HPDE6-E6E7 (cell line): ENCODE results near the gene S100A13.
A peak's percentile ranks its signal among the peaks of the same experiment; 100 is the strongest.
"Not testable (repeated sequence)": the region's sequence is repeated elsewhere in the genome, so short reads cannot be mapped to it uniquely, and the experiment has no call there.

Experiments
- DNase-seq: peaks from one replicate; pipeline ENCODE4 v3.0.0; 2011; ENCODE audit warnings: missing footprints; ENCODE audit errors: extremely low spot score

S100A13 gene

GRCh38 chr1:153648000-153648643 is 20.8 kb upstream of the S100A13 start:
- DNase-seq, result no peak

- no peak for DNase-seq
Measured at GRCh38 chr1:153647346-153647714, 20.0 kb upstream of the S100A13 start.

GRCh38 chr1:153646672-153647345 is 19.5 kb upstream of the S100A13 start:
- no peak for DNase-seq

- DNase-seq, result no peak
Measured at GRCh38 chr1:153643816-153644215, 16.5 kb upstream of the S100A13 start.

GRCh38 chr1:153643100-153643499 is 15.8 kb upstream of the S100A13 start:
- no peak for DNase-seq

- no peak for DNase-seq
Measured at GRCh38 chr1:153642161-153642560, 14.9 kb upstream of the S100A13 start.

GRCh38 chr1:153640861-153641260 is 13.6 kb upstream of the S100A13 start:
- DNase-seq, result no peak

- not testable (repeated sequence) for DNase-seq
Measured at GRCh38 chr1:153640213-153640612, 12.9 kb upstream of the S100A13 start.

- no peak for DNase-seq
Measured at GRCh38 chr1:153639280-153639679, 12.0 kb upstream of the S100A13 start.

GRCh38 chr1:153638261-153638660 is 11.0 kb upstream of the S100A13 start:
- no peak for DNase-seq

- no peak for DNase-seq
Measured at GRCh38 chr1:153636312-153636711, 9.0 kb upstream of the S100A13 start.

GRCh38 chr1:153635872-153636271 is 8.6 kb upstream of the S100A13 start:
- DNase-seq, result no peak

GRCh38 chr1:153633754-153634665 is 6.7 kb upstream of the S100A13 start, which contains the start of gene CHTOP:
Gene CHTOP, plus strand, starts transcription at chr1:153634066. Its CDS starts 2,523 bp downstream, at chr1:153636589.
- DNase-seq, result peak; percentile 95

- DNase-seq, result no peak
Measured at GRCh38 chr1:153633161-153633753, 6.0 kb upstream of the S100A13 start.

GRCh38 chr1:153631047-153632022 is 4.0 kb upstream of the S100A13 start:
- no peak for DNase-seq

- no peak for DNase-seq
Measured at GRCh38 chr1:153630384-153630783, 3.1 kb upstream of the S100A13 start.

GRCh38 chr1:153629971-153630370 is 2.7 kb upstream of the S100A13 start:
- DNase-seq, result no peak

GRCh38 chr1:153629343-153629665 is 2.0 kb upstream of the S100A13 start:
- DNase-seq, result no peak

GRCh38 chr1:153628638-153629342 is 1.5 kb upstream of the S100A13 start:
- no peak for DNase-seq
